K562 (cell line): Measurements from ENCODE around the gene SNPH. TPM values are rescaled to one million over a fixed set of nuclear protein-coding genes. Genes with fewer than 3 reads are reported as not detected.

Experiments
- ATAC-seq: fragments of 200-7000 bp; cut with Tn5 transposase; 3 replicates; pipeline ENCODE4 v1.9.1; 2020; ENCODE audit warnings: moderate library complexity
- BruUV-seq: library from RNA; stranded (reverse); fragments of 400-500 nt; replicated peaks from 2 replicates; lab custom pipeline; 2021; lab: Mats Ljungman, UMichigan
- CTCF ChIA-PET: fragments of 300-600 bp; formaldehyde crosslinking; extraction: SDS; loops from one replicate; lab custom pipeline; 2021; ENCODE audit warnings: low intra/inter-chr PET ratio; lab: Yijun Ruan, JAX
- POLR2A ChIA-PET: fragments of 300-600, 350-650 bp; sonication (Branson Sonifier 250); formaldehyde crosslinking; extraction: SDS; loops from one replicate; lab custom pipeline; 2021; ENCODE audit warnings: antibody characterized with exemption, inconsistent platforms; lab: Yijun Ruan, JAX
- DNase-seq, 4 experiments: peaks; one replicate each; pipeline versions ENCODE4 v3.0.0 to v3.0.0-alpha.2; 2011 to 2018; ENCODE audit warnings: low spot score in 3 of 4, mixed read lengths in 3 of 4; ENCODE audit errors: extremely low read depth in 1 of 4
- FAIRE-seq: peaks from 2 replicates; lab custom pipeline; 2011; peaks lifted over from hg19 to GRCh38; lab: Jason Lieb, UNC
- H2AFZ ChIP-seq: 2 replicates; pipeline ENCODE4 v1.6.0; 2011; ENCODE audit warnings: low read depth, low read length, control low read depth, inconsistent platforms
- H3K27ac ChIP-seq: fragments of 200-600 bp; 3 replicates; pipeline ENCODE4 v1.8.0; 2011; ENCODE audit warnings: low read depth, mild to moderate bottlenecking, control low read depth, inconsistent platforms, low read length, moderate library complexity, mixed read lengths; ENCODE audit errors: extremely low read depth
- H3K27me3 ChIP-seq, 2 experiments: fragments of 300-600 bp in 1 of 2; 2 replicates in 1 of 2; 3 replicates in 1 of 2; pipeline versions ENCODE4 v1.6.0 to v1.8.0; 2011; ENCODE audit warnings: inconsistent platforms in 2 of 2, low read length in 2 of 2, mild to moderate bottlenecking in 1 of 2, mixed read lengths in 1 of 2, moderate library complexity in 1 of 2; ENCODE audit not compliant: control insufficient read depth in 2 of 2, insufficient read depth in 2 of 2
- H3K36me3 ChIP-seq: fragments of 300-600 bp; 3 replicates; pipeline ENCODE4 v1.8.0; 2011; ENCODE audit warnings: mild to moderate bottlenecking, low read length, inconsistent platforms; ENCODE audit not compliant: control insufficient read depth, insufficient read depth
- H3K4me1 ChIP-seq, 2 experiments: fragments of 200-600 bp in 1 of 2; replicated peaks in 1 of 2; 2 replicates in 1 of 2; 3 replicates in 1 of 2; pipeline versions ENCODE4 v1.5.1 to v1.8.0; 2011; ENCODE audit warnings: inconsistent platforms in 2 of 2, low read length in 2 of 2, mild to moderate bottlenecking in 1 of 2, mixed read lengths in 1 of 2, moderate library complexity in 1 of 2; ENCODE audit not compliant: control insufficient read depth in 2 of 2, insufficient read depth in 2 of 2
- H3K4me2 ChIP-seq: 2 replicates; pipeline ENCODE4 v1.6.1; 2011; ENCODE audit warnings: low read length, control low read depth, inconsistent platforms, mixed read lengths; ENCODE audit not compliant: insufficient read depth
- H3K4me3 ChIP-seq: fragments of 200-600 bp; sonication (generic), shearing (Covaris generic); 2 replicates; pipeline ENCODE4 v1.5.1; 2016; ENCODE audit warnings: control low read depth, inconsistent platforms
- H3K79me2 ChIP-seq: fragments of 200-600 bp; 3 replicates; pipeline ENCODE4 v1.8.0; 2011; ENCODE audit warnings: low read length, inconsistent platforms; ENCODE audit not compliant: control insufficient read depth, insufficient read depth
- H3K9ac ChIP-seq, 2 experiments: 2 replicates each; pipeline versions ENCODE4 v1.6.0 to v1.6.1; 2011; ENCODE audit warnings: low read depth in 2 of 2, low read length in 2 of 2, control low read depth in 1 of 2, inconsistent platforms in 1 of 2, mild to moderate bottlenecking in 1 of 2, mixed read lengths in 1 of 2; ENCODE audit not compliant: insufficient read depth in 1 of 2
- H3K9me1 ChIP-seq: one replicate; pipeline ENCODE4 v1.6.0; 2011; ENCODE audit warnings: inconsistent platforms, mild to moderate bottlenecking, low read length, moderate library complexity; ENCODE audit not compliant: control insufficient read depth, insufficient read depth
- H3K9me3 ChIP-seq: replicated peaks from 2 replicates; pipeline ENCODE4 v1.5.1; 2011; ENCODE audit warnings: low read depth, low read length, inconsistent platforms; ENCODE audit not compliant: control insufficient read depth, insufficient read depth
- H4K20me1 ChIP-seq: replicated peaks from 2 replicates; pipeline ENCODE4 v1.6.1; 2011; ENCODE audit warnings: low read length, inconsistent platforms, mixed read lengths; ENCODE audit not compliant: control insufficient read depth, insufficient read depth
- ATF6 ChIP-seq: sonication (generic); formaldehyde crosslinking; IDR thresholded peaks from 2 replicates; pipeline ENCODE4 v1.4.0; 2020; ENCODE audit warnings: mild to moderate bottlenecking, missing genetic modification reagents
- E2F1 ChIP-seq: sonication (generic); formaldehyde crosslinking; IDR thresholded peaks from 2 replicates; pipeline ENCODE4 v1.8.1; 2023; ENCODE audit warnings: mild to moderate bottlenecking, missing genetic modification reagents, moderate library complexity
- HBP1 ChIP-seq: fragments of 450-650 bp; formaldehyde crosslinking; IDR thresholded peaks from 2 replicates; pipeline ENCODE4 v1.4.0; 2022; ENCODE audit warnings: missing genetic modification characterization
- HLTF ChIP-seq: fragments of 450-650 bp; IDR thresholded peaks from 2 replicates; pipeline ENCODE4 v1.6.1; 2016
- HNRNPLL ChIP-seq: fragments of 200-400 bp; formaldehyde crosslinking; IDR thresholded peaks from 2 replicates; pipeline ENCODE4 v1.6.1; 2017; ENCODE audit warnings: low read length, low read depth, mild to moderate bottlenecking; ENCODE audit not compliant: poor library complexity, severe bottlenecking
- MXI1 ChIP-seq: IDR thresholded peaks from 2 replicates; pipeline ENCODE4 v1.6.1; 2011; ENCODE audit warnings: low read depth, mild to moderate bottlenecking, improper control_type of control experiment, low read length
- PHTF2 ChIP-seq: fragments of 250-450 bp; sonication (Bioruptor Pico); IDR thresholded peaks from 2 replicates; pipeline ENCODE4 v1.5.0; 2021; ENCODE audit warnings: mild to moderate bottlenecking
- SAFB2 ChIP-seq: fragments of 200-400 bp; formaldehyde crosslinking; IDR thresholded peaks from 2 replicates; pipeline ENCODE4 v1.6.1; 2018; ENCODE audit warnings: borderline replicate concordance, low read length, low read depth, moderate library complexity; ENCODE audit not compliant: severe bottlenecking
- SP2 ChIP-seq: IDR thresholded peaks from 2 replicates; pipeline ENCODE4 v1.6.1; 2011; ENCODE audit warnings: mild to moderate bottlenecking, low read depth, low read length, moderate library complexity; ENCODE audit not compliant: poor library complexity, severe bottlenecking; ENCODE audit errors: extremely low read depth
- TAF15 ChIP-seq: fragments of 200-400 bp; formaldehyde crosslinking; IDR thresholded peaks from 2 replicates; pipeline ENCODE4 v1.6.1; 2017; ENCODE audit warnings: mild to moderate bottlenecking, low read depth, low read length, moderate library complexity
- ZKSCAN1 ChIP-seq: fragments of 150-350 bp; IDR thresholded peaks from 2 replicates; pipeline ENCODE4 v1.6.1; 2016; ENCODE audit warnings: low read depth, low read length
- ZNF197 ChIP-seq: fragments of 200-800 bp; sonication (Bioruptor generic); IDR thresholded peaks from 2 replicates; pipeline ENCODE4 v1.6.1; 2016; ENCODE audit warnings: low read depth, missing genetic modification characterization, missing compliant biosample characterization
- ZNF444 ChIP-seq: fragments of 250-450 bp; sonication (Bioruptor Pico); IDR thresholded peaks from 2 replicates; pipeline ENCODE4 v1.4.0; 2020; ENCODE audit warnings: mild to moderate bottlenecking, moderate library complexity
- ZNF699 ChIP-seq: fragments of 250-450 bp; sonication (Bioruptor Pico); IDR thresholded peaks from 2 replicates; pipeline ENCODE4 v1.8.0; 2021; ENCODE audit warnings: mild to moderate bottlenecking, moderate library complexity; ENCODE audit not compliant: insufficient replicate concordance
- ZNF77 ChIP-seq: fragments of 250-450 bp; sonication (Bioruptor Pico); IDR thresholded peaks from 2 replicates; pipeline ENCODE4 v1.5.0; 2020
- WGBS: fragments of 100-300 bp; shearing (Covaris generic); methylation state at CpG from one replicate; pipeline ENCODE4 v1.1.6; 2016; ENCODE audit warnings: low coverage, mixed read lengths; ENCODE audit not compliant: insufficient coverage; ENCODE audit errors: missing lambda C conversion rate; 5-methylcytosine and 5-hydroxymethylcytosine counted together
- in situ Hi-C: fragments of 300-500 bp; cut with MboI; formaldehyde crosslinking; loops from 4 replicates; pipeline ENCODE4 v1.15.0; 2018; ENCODE audit warnings: inconsistent platforms, mixed read lengths
- intact Hi-C: fragments of 100-400 bp; cut with micrococcal nuclease; formaldehyde crosslinking; loops from 2 replicates; pipeline ENCODE4 v1.14.2; 2022
- polyA plus RNA-seq, 8 experiments: library from polyadenylated mRNA; depleted of rRNA in 4 of 8; stranded (reverse) in 5 of 8; unstranded in 3 of 8; fragments of >200 nt; fragmentation: Nextera tagmentation in 2 of 8; fragmentation: Illumina TruSeq in 1 of 8; extraction: Ambion mirVana in 2 of 8; extraction: Trizol in 1 of 8; gene quantifications; 2 replicates each; pipeline versions ENCODE4 v1.2.1 to v1.2.3, GENCODE V29; 2011 to 2014; ENCODE audit warnings: inconsistent platforms in 1 of 8, missing spikeins in 1 of 8
- total RNA-seq, 7 experiments: library from RNA; depleted of rRNA in 6 of 7; stranded (reverse); fragments of >200 nt in 6 of 7; fragmentation: Illumina TruSeq in 2 of 7; extraction: Trizol in 2 of 7; gene quantifications; 2 replicates each; pipeline versions ENCODE4 v1.2.1 to v1.2.3, GENCODE V29; 2011 to 2021; ENCODE audit warnings: low replicate concordance in 1 of 7

The SNPH gene
- total and polyA plus RNA-seq, 9 of the 15 experiments (the other 6 are each of a cell fraction or from before 2014, with no cell fraction given): 0.03 to 4.2 (median 1.4) TPM

- CTCF ChIA-PET: no interaction called here
- TF ChIP-seq HBP1 (CRISPR knock-in tag): no peak
- TF ChIP-seq ZKSCAN1: no peak
- no peak for TF ChIP-seq MXI1
- no peak for TF ChIP-seq PHTF2
- no peak for TF ChIP-seq ZNF699 (CRISPR knock-in tag)
- TF ChIP-seq SP2: no peak
- no peak for TF ChIP-seq SAFB2
- no peak for TF ChIP-seq ZNF77 (CRISPR knock-in tag)
- no peak for TF ChIP-seq ATF6 (CRISPR knock-in tag)
- no peak for TF ChIP-seq HNRNPLL
- TF ChIP-seq TAF15: no peak
- no peak for TF ChIP-seq HLTF
- no peak for TF ChIP-seq ZNF197 (CRISPR knock-in tag)
- TF ChIP-seq E2F1 (CRISPR knock-in tag): no peak
- no peak for TF ChIP-seq ZNF444 (CRISPR knock-in tag)
- DNase-seq (no peak), ATAC-seq (no peak), FAIRE-seq (no peak)
- Histone ChIP-seq H3K4me3 (no peak overlapping the region), H3K4me2 (no peak overlapping the region), H3K27me3 (no peaks in the 10 kb centered on the region), H4K20me1 (peaks cover 5% of the 10 kb centered on the region; the same call in 1 of the 2 replicates), H3K9me3 (no peaks in the 10 kb centered on the region), H3K9ac (no peak overlapping the region), H3K4me1 (no peaks in the 10 kb centered on the region), H3K36me3 (no peaks in the 10 kb centered on the region), H2AFZ (no peak overlapping the region), H3K9me1 (no peaks in the 10 kb centered on the region), H3K79me2 (no peaks in the 10 kb centered on the region), H3K27ac (no peak overlapping the region)
- POLR2A ChIA-PET: interaction anchor here (1.0 kb wide), 1 partner anchor 11 kb away, joined by 3 read pairs; no protein-coding TSS in a partner anchor
- in situ Hi-C loops: no loop called here
- no TSS peak for BruUV-seq
- 80% methylated on average over 4 of the region's 4 CpGs for WGBS
- intact Hi-C loops: no loop called here
Observed at GRCh38 chr20:1345030-1345755, 79.1 kb downstream of the SNPH start.
